IMR-90 (cell line): ENCODE data around the gene ZFAND6.

Experiments used
- BHLHE40 ChIP-seq: fragments of 150-350 bp; IDR thresholded peaks from 2 replicates; pipeline ENCODE4 v1.6.1; 2016; ENCODE audit warnings: mild to moderate bottlenecking, low read depth, low read length
- CEBPB ChIP-seq: IDR thresholded peaks from 2 replicates; pipeline ENCODE4 v1.6.1; 2012; ENCODE audit warnings: low read depth, low read length, improper control_type of control experiment
- CTCF ChIP-seq: conservative IDR thresholded peaks from 2 replicates; pipeline ENCODE4 v1.5.1; 2012; ENCODE audit warnings: mild to moderate bottlenecking, low read depth, low read length, improper control_type of control experiment
- ELK1 ChIP-seq: fragments of 150-350 bp; IDR thresholded peaks from 2 replicates; pipeline ENCODE4 v1.6.1; 2016; ENCODE audit warnings: low read depth, mild to moderate bottlenecking, low read length, moderate library complexity, borderline replicate concordance
- FOS ChIP-seq: fragments of 150-350 bp; IDR thresholded peaks from 2 replicates; pipeline ENCODE4 v1.6.1; 2016; ENCODE audit warnings: low read depth, low read length
- MAFK ChIP-seq: IDR thresholded peaks from 2 replicates; pipeline ENCODE4 v1.6.1; 2012; ENCODE audit warnings: low read depth, low read length, improper control_type of control experiment
- MAZ ChIP-seq: IDR thresholded peaks from 2 replicates; pipeline ENCODE4 v1.6.1; 2012; ENCODE audit warnings: low read depth, mild to moderate bottlenecking, low read length, improper control_type of control experiment, moderate library complexity, borderline replicate concordance
- MXI1 ChIP-seq: IDR thresholded peaks from 2 replicates; pipeline ENCODE4 v1.6.1; 2012; ENCODE audit warnings: low read depth, mild to moderate bottlenecking, low read length, moderate library complexity, borderline replicate concordance
- NFE2L2 ChIP-seq: fragments of 150-350 bp; IDR thresholded peaks from 2 replicates; pipeline ENCODE4 v1.6.1; 2016; ENCODE audit warnings: low read depth, mild to moderate bottlenecking, low read length
- POLR2A ChIP-seq: IDR thresholded peaks from 2 replicates; pipeline ENCODE4 v1.6.1; 2012; ENCODE audit warnings: mild to moderate bottlenecking, low read depth, low read length
- RAD21 ChIP-seq: IDR thresholded peaks from 2 replicates; pipeline ENCODE4 v1.6.1; 2012; ENCODE audit warnings: low read length, improper control_type of control experiment
- SMC3 ChIP-seq: fragments of 150-350 bp; IDR thresholded peaks from 2 replicates; pipeline ENCODE4 v1.6.1; 2016; ENCODE audit warnings: low read depth, mild to moderate bottlenecking, antibody characterized with exemption, low read length, moderate library complexity
- USF2 ChIP-seq: fragments of 150-350 bp; IDR thresholded peaks from 2 replicates; pipeline ENCODE4 v1.6.1; 2017; ENCODE audit warnings: mild to moderate bottlenecking, antibody characterized with exemption, low read length, low read depth

- TF ChIP-seq CTCF (no peak), SMC3 (no peak), USF2 (no peak), RAD21 (no peak), POLR2A (no peak), CEBPB (no peak), NFE2L2 (no peak), ELK1 (no peak), MAFK (no peak), BHLHE40 (no peak), FOS (no peak), MAZ (no peak), MXI1 (no peak)
Measured at GRCh38 chr15:80171787-80172186, 112.3 kb downstream of the ZFAND6 start.
